B cell (primary cell): ENCODE data around the gene HBA1. TPM values are rescaled to one million over a fixed set of nuclear protein-coding genes. Genes with fewer than 3 reads are reported as not detected.
A peak's percentile ranks its signal among the peaks of the same experiment; 100 is the strongest.
"Not testable (repeated sequence)": the region's sequence is repeated elsewhere in the genome, so short reads cannot be mapped to it uniquely, and the experiment has no call there.

Experiments used
- ATAC-seq: fragments of 200-7000 bp; cut with Tn5 transposase; one replicate; pipeline ENCODE4 v1.10.0; 2021; ENCODE audit warnings: low read depth, mild to moderate bottlenecking, moderate number of reproducible peaks, moderate library complexity
- CTCF ChIA-PET: fragments of 350-600 bp; sonication (Branson Sonifier 250); formaldehyde crosslinking; loops from one replicate; lab custom pipeline; 2021; ENCODE audit warnings: antibody characterized with exemption, inconsistent platforms; lab: Charles Lee
- POLR2A ChIA-PET: fragments of 350-600 bp; sonication (Branson Sonifier 250); formaldehyde crosslinking; loops from one replicate; lab custom pipeline; 2021; ENCODE audit warnings: antibody characterized with exemption; lab: Charles Lee
- DNase-seq: peaks from one replicate; pipeline ENCODE4 v3.0.0; 2013
- H2AFZ ChIP-seq: 2 replicates; pipeline ENCODE4 v1.6.1; 2012; ENCODE audit warnings: mild to moderate bottlenecking, low read depth, low read length; ENCODE audit not compliant: insufficient read depth, poor library complexity, severe bottlenecking
- H3K27ac ChIP-seq, 2 donors: 1 replicate in 1 of 2; 2 replicates in 1 of 2; pipeline ENCODE4 v1.5.1; 2012 to 2013; ENCODE audit warnings: low read length in 2 of 2, mild to moderate bottlenecking in 2 of 2, moderate library complexity in 1 of 2
- H3K27me3 ChIP-seq, 4 experiments: fragments of 200-600 bp in 1 of 4; sonication (generic) in 1 of 4; replicated peaks in 1 of 4; 1 replicate in 2 of 4; 2 replicates in 2 of 4; pipeline versions ENCODE4 v1.6.1 to v1.7.0; 2013 to 2016; ENCODE audit warnings: low read length in 3 of 4, mild to moderate bottlenecking in 2 of 4, mixed read lengths in 1 of 4, moderate library complexity in 1 of 4; ENCODE audit not compliant: insufficient read depth in 4 of 4, control insufficient read depth in 3 of 4; ENCODE audit errors: control extremely low read depth in 1 of 4
- H3K36me3 ChIP-seq, 2 experiments: replicated peaks in 1 of 2; 1 replicate in 1 of 2; 2 replicates in 1 of 2; pipeline versions ENCODE4 v1.6.1 to v1.7.1; 2013; ENCODE audit warnings: low read length in 1 of 2; ENCODE audit not compliant: insufficient read depth in 2 of 2, control insufficient read depth in 1 of 2; ENCODE audit errors: control extremely low read depth in 1 of 2, extremely low read depth in 1 of 2
- H3K4me1 ChIP-seq, 2 donors: fragments of 200-600 bp in 1 of 2; sonication (generic) in 1 of 2; 1 replicate in 1 of 2; 2 replicates in 1 of 2; pipeline versions ENCODE4 v1.5.1 to v1.6.1; 2013 to 2017; ENCODE audit warnings: low read length in 2 of 2; ENCODE audit not compliant: control insufficient read depth in 2 of 2, insufficient read depth in 2 of 2
- H3K4me2 ChIP-seq: replicated peaks from 2 replicates; pipeline ENCODE3; 2012; ENCODE audit warnings: mild to moderate bottlenecking, low read depth, low read length; ENCODE audit not compliant: poor library complexity, severe bottlenecking
- H3K4me3 ChIP-seq, 5 experiments: fragments of 200-600 bp in 1 of 5; sonication (generic) in 1 of 5; 1 replicate in 3 of 5; 2 replicates in 2 of 5; pipeline versions ENCODE4 v1.5.1 to v1.7.0; 2011 to 2016; ENCODE audit warnings: low read length in 4 of 5, mild to moderate bottlenecking in 4 of 5, low read depth in 2 of 5, control low read depth in 1 of 5, moderate library complexity in 1 of 5; ENCODE audit not compliant: insufficient read depth in 1 of 5; ENCODE audit errors: control extremely low read depth in 1 of 5, extremely low read depth in 1 of 5
- H3K79me2 ChIP-seq: fragments of 200-600 bp; sonication (generic); one replicate; pipeline ENCODE4 v1.6.0; 2016; ENCODE audit warnings: low read length; ENCODE audit not compliant: control insufficient read depth, insufficient read depth
- H3K9ac ChIP-seq: fragments of 200-600 bp; sonication (generic); 2 replicates; pipeline ENCODE4 v1.6.1; 2017; ENCODE audit warnings: mild to moderate bottlenecking, low read length, moderate library complexity
- H3K9me3 ChIP-seq, 3 donors: one replicate each; pipeline versions ENCODE4 v1.6.1 to v1.7.1; 2013; ENCODE audit warnings: low read length in 2 of 3; ENCODE audit not compliant: control insufficient read depth in 2 of 3, insufficient read depth in 1 of 3; ENCODE audit errors: control extremely low read depth in 1 of 3
- H4K20me1 ChIP-seq: 2 replicates; pipeline ENCODE4 v1.6.0; 2012; ENCODE audit warnings: mild to moderate bottlenecking, low read length; ENCODE audit not compliant: insufficient read depth, control insufficient read depth, poor library complexity, severe bottlenecking
- H3K27ac Mint-ChIP-seq: one replicate; pipeline ENCODE4 v1.8.0; 2021; ENCODE audit warnings: mixed read lengths
- H3K27me3 Mint-ChIP-seq: one replicate; pipeline ENCODE4 v1.8.0; 2021; ENCODE audit warnings: mixed read lengths
- H3K4me1 Mint-ChIP-seq: one replicate; pipeline ENCODE4 v1.8.0; 2021; ENCODE audit warnings: mixed read lengths
- H3K4me3 Mint-ChIP-seq: one replicate; pipeline ENCODE4 v1.8.0; 2021; ENCODE audit warnings: mixed read lengths
- H3K9me3 Mint-ChIP-seq: one replicate; pipeline ENCODE4 v1.8.0; 2022; ENCODE audit warnings: mixed read lengths; ENCODE audit not compliant: insufficient read depth
- CTCF ChIP-seq: fragments of 200-600 bp; IDR thresholded peaks from one replicate; pipeline ENCODE4 v1.8.0; 2022; ENCODE audit warnings: antibody characterized with exemption, mild to moderate bottlenecking
- EZH2 ChIP-seq: IDR thresholded peaks from 2 replicates; pipeline ENCODE4 v1.6.1; 2012; ENCODE audit warnings: borderline replicate concordance, low read depth, mild to moderate bottlenecking, moderate library complexity, low read length; ENCODE audit not compliant: insufficient read depth, poor library complexity, severe bottlenecking
- WGBS: methylation state at CpG from one replicate; pipeline ENCODE4 v1.1.5; 2013; ENCODE audit warnings: missing lambda C conversion rate; ENCODE audit not compliant: insufficient coverage; 5-methylcytosine and 5-hydroxymethylcytosine counted together
- intact Hi-C: fragments of 100-400 bp; cut with micrococcal nuclease; formaldehyde crosslinking; loops from one replicate; pipeline ENCODE4 v1.10.0; 2022
- polyA plus RNA-seq: library from polyadenylated mRNA; depleted of rRNA; stranded (reverse); fragments of >200 nt; gene quantifications from 2 replicates; pipeline ENCODE4 v1.2.3, GENCODE V29; 2012
- total RNA-seq, 2 donors: library from RNA; stranded (reverse); fragments of 120-200 nt in 1 of 2; gene quantifications; 1 replicate in 1 of 2; 2 replicates in 1 of 2; pipeline versions ENCODE4 v1.2.3 to v1.2.4, GENCODE V29; 2013 to 2022

HBA1 gene
- total and polyA plus RNA-seq, 2 donors (not counting 1 experiment from before 2014, with no cell fraction given) = 38.5 to 283 TPM

- intact Hi-C loops = no loop called here
- Histone ChIP-seq H2AFZ (no peak overlapping the region), H3K36me3 (no peaks in the 10 kb centered on the region), H4K20me1 (no peaks in the 10 kb centered on the region), H3K4me3 (no peak overlapping the region), H3K79me2 (no peaks in the 10 kb centered on the region), H3K4me2 (no peak overlapping the region), H3K9ac (no peak overlapping the region), H3K9me3 (peaks cover 0 to 6% (median 0%) of the 10 kb centered on the region in 3 donors), H3K27me3 (peaks cover 0 to 63% (median 20%) of the 10 kb centered on the region in 4 experiments), H3K4me1 (peaks cover 9 to 14% of the 10 kb centered on the region in 2 donors), H3K27ac (no peak overlapping the region)
- Mint-ChIP-seq H3K9me3 (no peaks in the 10 kb centered on the region), H3K27me3 (peaks cover 48% of the 10 kb centered on the region), H3K4me1 (peaks cover 26% of the 10 kb centered on the region), H3K4me3 (peak overlapping the region; percentile 6), H3K27ac (no peak overlapping the region)
- CTCF ChIA-PET = interaction anchor here (0.6 kb wide), 1 partner anchor 92 kb away, joined by 3 read pairs; no protein-coding TSS in a partner anchor
- DNase-seq = no peak
- POLR2A ChIA-PET = no interaction called here
- WGBS = no CpG with 5 or more reads among the region's 1 CpG
- TF ChIP-seq EZH2 (no peak), CTCF (no peak)
- no peak for ATAC-seq
Observed at GRCh38 chr16:170788-171187, 5.7 kb upstream of the HBA1 start.

DNA sequence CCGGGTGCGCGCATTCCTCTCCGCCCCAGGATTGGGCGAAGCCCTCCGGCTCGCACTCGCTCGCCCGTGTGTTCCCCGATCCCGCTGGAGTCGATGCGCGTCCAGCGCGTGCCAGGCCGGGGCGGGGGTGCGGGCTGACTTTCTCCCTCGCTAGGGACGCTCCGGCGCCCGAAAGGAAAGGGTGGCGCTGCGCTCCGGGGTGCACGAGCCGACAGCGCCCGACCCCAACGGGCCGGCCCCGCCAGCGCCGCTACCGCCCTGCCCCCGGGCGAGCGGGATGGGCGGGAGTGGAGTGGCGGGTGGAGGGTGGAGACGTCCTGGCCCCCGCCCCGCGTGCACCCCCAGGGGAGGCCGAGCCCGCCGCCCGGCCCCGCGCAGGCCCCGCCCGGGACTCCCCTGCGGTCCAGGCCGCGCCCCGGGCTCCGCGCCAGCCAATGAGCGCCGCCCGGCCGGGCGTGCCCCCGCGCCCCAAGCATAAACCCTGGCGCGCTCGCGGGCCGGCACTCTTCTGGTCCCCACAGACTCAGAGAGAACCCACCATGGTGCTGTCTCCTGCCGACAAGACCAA lies 4.0 kb upstream of the HBA1 start, which contains the start of gene HBA2:
TSS of gene HBA2 (plus strand) at position 503 of the 568 bp plus-strand sequence. CDS start at position 540, 37 bp downstream.
- H4K20me1 ChIP-seq, H3K4me3 ChIP-seq, POLR2A ChIA-PET, H2AFZ ChIP-seq, H3K9me3 ChIP-seq, H3K79me2 ChIP-seq, H3K36me3 ChIP-seq, H3K4me2 ChIP-seq, H3K9me3 Mint-ChIP-seq, H3K4me1 ChIP-seq, H3K27ac Mint-ChIP-seq, H3K9ac ChIP-seq, CTCF ChIA-PET, H3K27ac ChIP-seq, intact Hi-C loops, DNase-seq: not testable (repeated sequence)
- Mint-ChIP-seq H3K4me3 (peak within 1 kb of the TSS; percentile 56), H3K4me1 (peaks cover 24% of the 10 kb centered on the region), H3K27me3 (peaks cover 42% of the 10 kb centered on the region)
- peaks cover 0 to 52% (median 13%) of the 10 kb centered on the region in 4 experiments for H3K27me3 ChIP-seq
- WGBS = no CpG with 5 or more reads among the region's 74 CpGs
- ATAC-seq = peak; percentile 48

DNA sequence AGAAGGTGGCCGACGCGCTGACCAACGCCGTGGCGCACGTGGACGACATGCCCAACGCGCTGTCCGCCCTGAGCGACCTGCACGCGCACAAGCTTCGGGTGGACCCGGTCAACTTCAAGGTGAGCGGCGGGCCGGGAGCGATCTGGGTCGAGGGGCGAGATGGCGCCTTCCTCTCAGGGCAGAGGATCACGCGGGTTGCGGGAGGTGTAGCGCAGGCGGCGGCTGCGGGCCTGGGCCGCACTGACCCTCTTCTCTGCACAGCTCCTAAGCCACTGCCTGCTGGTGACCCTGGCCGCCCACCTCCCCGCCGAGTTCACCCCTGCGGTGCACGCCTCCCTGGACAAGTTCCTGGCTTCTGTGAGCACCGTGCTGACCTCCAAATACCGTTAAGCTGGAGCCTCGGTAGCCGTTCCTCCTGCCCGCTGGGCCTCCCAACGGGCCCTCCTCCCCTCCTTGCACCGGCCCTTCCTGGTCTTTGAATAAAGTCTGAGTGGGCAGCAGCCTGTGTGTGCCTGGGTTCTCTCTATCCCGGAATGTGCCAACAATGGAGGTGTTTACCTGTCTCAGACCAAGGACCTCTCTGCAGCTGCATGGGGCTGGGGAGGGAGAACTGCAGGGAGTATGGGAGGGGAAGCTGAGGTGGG lies 3.1 kb upstream of the HBA1 start:
- H3K4me2 ChIP-seq, H3K27ac Mint-ChIP-seq, POLR2A ChIA-PET, H4K20me1 ChIP-seq, H3K79me2 ChIP-seq, H3K27ac ChIP-seq, H3K4me3 ChIP-seq, CTCF ChIA-PET, H3K4me1 ChIP-seq, H3K9me3 Mint-ChIP-seq, intact Hi-C loops, H2AFZ ChIP-seq, H3K36me3 ChIP-seq, H3K9me3 ChIP-seq, H3K9ac ChIP-seq, ATAC-seq: not testable (repeated sequence)
- H3K27me3 Mint-ChIP-seq = peaks cover 46% of the 10 kb centered on the region
- DNase-seq = peak; percentile 11
- H3K4me1 Mint-ChIP-seq = peaks cover 26% of the 10 kb centered on the region
- H3K4me3 Mint-ChIP-seq = peak overlapping the region; percentile 56
- WGBS = 14% methylated on average over 26 of the region's 44 CpGs
- peaks cover 0 to 52% (median 21%) of the 10 kb centered on the region in 4 experiments for H3K27me3 ChIP-seq
